KBM-7 (cell line): Measurements from ENCODE around the gene CHCHD3.

Experiments used
- DNase-seq: peaks from one replicate; pipeline ENCODE4 v3.0.0-alpha.2; 2015
- in situ Hi-C: fragments of 300-500 bp; cut with MboI; formaldehyde crosslinking; loops from 2 replicates; pipeline ENCODE4 v1.14.3; 2020; ENCODE audit warnings: low sequenced_read_pairs, low pct_unique_long_range_greater_than_20kb, mixed read lengths

The CHCHD3 gene

DNA sequence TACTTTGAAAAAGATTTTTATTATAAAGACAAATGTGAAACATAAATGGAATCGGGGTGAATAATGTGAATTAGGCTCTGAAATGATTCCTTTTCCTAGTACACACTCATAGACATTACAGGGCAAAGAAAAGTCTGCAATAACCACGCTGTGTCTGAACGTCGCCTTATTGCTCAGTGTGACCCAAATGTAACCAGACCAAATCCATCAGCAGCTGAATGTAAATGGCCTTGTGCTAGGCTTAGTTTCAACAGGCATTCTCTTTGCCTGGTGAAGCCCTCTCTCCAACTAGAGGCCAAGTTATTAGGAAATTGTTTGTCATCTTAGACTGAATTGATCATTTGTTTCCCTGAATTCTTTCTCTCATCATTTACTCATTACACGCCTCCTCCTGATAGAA is 225.5 kb downstream of the CHCHD3 start:
- in situ Hi-C loops = no loop called here
- no peak for DNase-seq

DNA sequence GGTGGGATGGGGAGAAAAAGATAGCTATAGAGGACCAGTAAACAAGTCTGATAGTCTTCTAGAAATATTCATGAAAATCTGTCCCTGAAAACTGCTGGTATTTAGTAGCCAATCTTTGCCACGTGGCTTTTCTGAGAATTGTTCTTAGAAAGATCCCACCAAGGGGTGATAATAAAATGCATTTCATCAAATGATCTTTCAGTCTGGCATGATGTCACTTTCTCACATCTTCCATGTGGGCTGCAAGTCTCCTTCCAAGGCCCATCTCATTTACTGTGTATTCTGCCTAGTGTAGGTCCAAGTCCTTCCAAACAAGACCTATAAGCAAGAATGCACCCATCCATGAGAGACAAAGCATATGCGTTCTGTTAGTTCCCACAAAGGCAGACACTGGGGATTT is 226.0 kb downstream of the CHCHD3 start:
- in situ Hi-C loops = no loop called here
- DNase-seq = no peak

DNA sequence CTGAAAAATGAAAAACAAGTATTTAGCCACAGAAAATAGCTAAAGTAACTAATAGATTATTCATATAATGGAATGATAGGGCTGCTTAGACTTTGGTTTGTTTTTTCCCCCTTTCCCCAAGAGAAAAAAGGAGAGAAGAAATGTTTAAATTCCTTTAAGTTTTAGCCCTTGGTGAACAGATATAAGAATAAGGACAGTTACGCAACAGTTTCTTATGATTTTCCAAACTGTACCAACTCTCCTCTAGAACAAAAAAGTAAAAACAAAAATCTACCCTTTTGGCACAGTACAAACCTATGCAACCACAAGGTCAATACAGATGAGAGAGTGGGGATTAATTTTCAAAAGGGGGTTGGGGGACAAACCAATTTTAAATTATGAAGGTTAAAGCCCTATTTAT is 227.7 kb downstream of the CHCHD3 start:
- in situ Hi-C loops = no loop called here
- no peak for DNase-seq

DNA sequence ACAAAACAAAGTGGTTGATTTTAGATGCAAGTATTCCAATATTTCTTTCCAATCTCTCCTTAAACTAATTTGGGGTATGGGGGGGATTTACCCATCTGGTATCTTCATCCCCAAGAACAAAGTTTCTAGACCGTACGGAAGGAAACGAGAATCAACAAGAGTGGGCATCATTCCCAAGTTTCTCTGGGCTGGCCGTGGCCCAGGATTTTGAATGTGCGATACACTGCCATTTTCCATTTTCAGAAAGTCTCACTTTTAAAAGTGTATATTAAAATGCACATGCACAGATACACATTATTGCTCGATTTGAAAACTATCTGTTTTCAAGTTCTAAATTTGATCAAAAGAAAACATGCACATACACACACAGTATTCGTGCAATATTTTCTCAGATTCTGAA is 234.5 kb downstream of the CHCHD3 start:
- no peak for DNase-seq
- in situ Hi-C loops = no loop called here

DNA sequence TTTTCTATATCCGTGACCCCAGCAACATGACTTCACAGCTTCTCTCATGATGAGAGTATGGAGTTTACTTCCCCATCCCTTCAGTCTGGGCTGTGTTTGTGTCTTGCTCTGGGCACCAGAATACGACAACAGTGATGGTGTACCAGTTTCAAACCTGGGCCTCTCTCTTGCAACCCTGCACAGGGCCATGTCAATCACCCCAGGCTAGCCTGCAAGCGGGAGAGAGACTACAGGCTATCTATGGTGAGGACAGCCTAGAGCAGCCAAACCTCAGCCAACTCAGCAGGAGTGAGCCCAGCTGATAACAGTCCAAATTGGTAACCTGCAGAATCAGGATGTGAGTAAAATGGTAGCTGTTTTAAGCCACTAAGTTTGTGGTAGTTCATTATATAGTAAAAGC is 235.8 kb downstream of the CHCHD3 start:
- in situ Hi-C loops = no loop called here
- DNase-seq = no peak

DNA sequence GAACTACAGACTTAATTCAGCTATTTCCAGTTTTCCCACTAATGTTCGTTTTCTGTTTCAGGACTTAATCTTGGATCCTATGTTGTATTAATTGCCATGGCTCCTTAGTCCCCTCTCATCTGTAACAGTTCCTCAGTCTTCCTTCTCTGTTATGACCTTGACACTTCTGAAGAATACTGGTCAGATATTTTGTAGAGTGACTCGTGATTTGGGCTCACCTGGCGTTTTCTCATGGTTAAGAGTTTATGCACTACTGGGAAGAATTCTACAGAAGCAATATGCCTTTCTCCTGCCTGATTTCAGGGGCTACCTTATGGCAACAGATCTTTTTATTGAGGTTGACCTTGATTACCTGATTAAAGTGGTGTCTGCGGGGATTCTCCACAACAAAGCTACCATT is 239.4 kb downstream of the CHCHD3 start:
- in situ Hi-C loops = no loop called here
- DNase-seq = no peak

DNA sequence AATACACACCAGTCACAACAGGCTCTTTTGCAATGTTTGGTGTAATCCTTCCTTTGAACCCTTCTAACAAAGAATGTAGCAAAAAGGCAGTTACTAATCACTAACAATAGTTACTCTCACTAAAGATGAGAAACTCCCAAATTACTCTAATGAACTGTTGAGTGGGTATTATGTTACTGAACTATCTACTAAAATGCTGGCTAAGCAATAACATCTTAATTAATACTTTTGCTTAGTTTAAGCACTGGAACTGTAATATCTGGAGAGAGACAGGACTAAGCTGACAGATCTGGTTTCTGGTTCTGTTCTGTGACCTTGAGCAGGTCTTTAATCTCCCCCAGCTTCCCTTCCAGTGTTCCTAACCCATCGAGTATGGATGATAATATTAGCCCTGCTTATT is 241.7 kb downstream of the CHCHD3 start:
- in situ Hi-C loops = no loop called here
- DNase-seq = no peak

DNA sequence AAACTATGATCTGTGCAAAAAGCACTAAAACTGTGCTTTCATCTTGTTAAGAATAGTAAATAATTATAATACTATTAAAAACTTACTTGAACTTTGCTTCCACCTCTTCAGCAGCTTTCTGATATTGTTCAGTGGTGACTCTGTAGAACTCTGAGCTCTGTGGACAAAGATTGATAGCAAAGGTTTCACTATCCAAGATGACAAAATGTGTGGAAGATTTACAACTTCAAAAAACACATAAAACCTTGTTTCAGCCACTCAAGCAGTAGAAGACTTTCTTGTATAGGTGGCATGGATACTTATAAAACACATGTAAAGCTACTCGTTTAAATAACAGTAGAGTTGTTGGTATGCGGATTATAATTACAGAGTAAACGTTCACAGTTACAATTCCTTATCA is 243.6 kb downstream of the CHCHD3 start:
- no peak for DNase-seq

DNA sequence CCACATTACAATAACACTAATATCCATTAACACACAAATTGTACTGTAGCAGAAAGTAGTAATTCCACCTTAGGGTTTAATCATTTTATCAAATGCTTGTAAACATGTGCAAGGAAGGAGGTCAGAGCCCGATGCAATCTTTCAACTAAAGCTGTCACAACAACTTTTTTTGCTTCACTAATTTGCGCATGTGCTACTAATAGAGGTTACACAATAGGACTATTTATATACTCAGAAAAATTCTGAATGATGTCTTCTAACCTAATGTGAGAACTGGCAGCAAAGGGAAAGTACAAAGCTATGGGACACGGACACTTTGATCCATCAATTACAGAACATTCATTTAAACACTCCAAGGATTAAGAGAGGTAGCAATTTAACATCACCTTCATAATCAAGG is 244.4 kb downstream of the CHCHD3 start:
- in situ Hi-C loops = no loop called here
- no peak for DNase-seq

More for the DNA sequence above, 243.6 kb downstream of the CHCHD3 start:
- in situ Hi-C loops = no loop called here

DNA sequence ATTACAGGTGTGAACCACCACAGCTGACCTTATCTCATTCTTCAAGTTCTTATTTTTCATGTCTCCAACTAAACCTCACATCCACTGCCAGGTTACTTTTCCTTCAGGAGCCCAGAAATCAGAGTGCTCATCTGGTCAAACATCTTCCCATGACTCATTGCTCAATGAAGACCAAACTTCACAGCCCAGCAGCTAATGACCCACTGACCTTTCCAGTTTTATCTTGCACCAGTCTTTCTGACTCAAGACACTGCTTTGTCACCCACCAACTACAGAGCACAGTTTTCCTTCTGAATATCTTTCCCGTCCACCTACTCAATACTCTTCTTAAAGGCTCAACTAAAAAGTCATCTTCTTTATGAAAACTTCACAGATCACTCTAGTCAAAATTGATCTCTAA is 245.1 kb downstream of the CHCHD3 start:
- in situ Hi-C loops = no loop called here
- no peak for DNase-seq

DNA sequence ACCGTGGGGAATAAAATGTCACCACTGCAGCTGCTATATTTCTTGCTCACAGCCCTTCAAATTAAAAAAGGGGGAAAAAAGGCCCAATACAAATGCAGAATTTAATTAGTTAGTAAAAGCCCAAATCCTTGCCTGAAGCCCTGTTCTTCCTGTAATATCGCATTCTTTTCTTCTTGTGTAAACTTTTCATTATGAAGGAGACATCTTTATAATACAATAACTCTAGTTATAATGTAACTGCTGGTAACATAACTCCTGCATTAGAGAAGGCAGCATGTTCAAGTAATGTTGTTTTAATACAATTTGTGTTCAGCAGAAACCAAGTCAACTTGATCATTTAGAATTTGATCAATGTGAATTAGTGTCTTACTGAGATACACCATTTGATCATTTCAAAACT is 250.9 kb downstream of the CHCHD3 start:
- in situ Hi-C loops = no loop called here

DNA sequence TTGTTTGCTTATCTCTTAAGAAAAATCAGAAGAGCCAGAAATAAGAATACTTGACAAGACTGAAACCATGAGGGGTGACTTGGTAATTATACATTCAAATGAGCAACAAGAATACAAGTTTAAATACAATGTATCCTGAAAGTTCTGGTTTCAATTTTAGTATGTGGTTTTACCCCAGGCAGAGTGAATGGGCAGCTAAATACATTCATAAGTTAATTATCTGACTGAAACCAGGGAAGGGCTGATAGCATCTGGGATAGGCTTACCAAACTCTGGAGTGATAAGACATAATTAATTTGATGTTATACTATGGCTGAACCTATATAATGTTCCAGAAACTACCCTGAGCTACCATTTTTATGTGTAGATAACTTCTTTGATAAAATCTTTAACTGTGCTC is 253.4 kb downstream of the CHCHD3 start:
- DNase-seq = no peak
- in situ Hi-C loops = no loop called here

More for the DNA sequence above, 250.9 kb downstream of the CHCHD3 start:
- DNase-seq = no peak

DNA sequence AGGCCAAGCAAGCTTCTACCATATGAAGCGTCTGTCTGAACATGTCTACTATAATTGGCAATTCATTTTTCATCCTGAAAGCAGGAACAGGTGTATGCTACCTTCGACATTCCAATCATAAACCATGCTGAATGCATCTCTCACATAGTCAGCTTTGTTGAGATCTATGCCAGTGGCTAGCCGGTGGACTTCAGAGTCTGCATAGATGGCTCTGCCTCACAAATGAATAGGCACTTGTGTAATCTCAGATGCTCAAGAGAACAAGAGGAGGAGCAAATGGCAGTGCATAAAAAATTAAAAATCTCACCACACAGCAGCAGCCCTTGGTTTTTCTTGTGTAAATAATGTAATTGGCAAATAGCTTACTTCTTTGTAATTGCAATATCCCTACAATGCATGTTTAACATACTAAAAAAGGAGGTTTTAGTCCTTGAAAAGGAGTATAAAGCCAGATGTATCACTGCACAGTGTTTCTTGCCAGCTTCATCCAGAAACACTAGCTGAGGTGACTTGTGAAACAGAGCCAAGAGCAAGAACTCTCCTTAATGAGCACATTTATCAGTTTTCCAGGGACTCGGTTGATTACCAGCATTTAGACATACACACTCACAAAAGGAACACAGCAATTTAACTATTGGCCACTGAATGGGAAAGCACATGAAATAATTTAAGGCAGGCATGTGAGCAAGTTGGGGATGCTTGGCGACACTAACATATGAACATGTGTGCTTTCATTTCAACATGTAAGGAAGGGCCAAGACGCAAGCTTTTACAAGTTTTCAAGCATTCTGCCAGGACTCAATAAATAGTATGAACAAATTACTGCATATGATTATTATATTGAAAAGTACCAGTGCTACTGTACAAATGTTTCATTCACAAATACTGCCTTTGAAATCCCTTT is 255.7 kb downstream of the CHCHD3 start:
- DNase-seq = no peak

DNA sequence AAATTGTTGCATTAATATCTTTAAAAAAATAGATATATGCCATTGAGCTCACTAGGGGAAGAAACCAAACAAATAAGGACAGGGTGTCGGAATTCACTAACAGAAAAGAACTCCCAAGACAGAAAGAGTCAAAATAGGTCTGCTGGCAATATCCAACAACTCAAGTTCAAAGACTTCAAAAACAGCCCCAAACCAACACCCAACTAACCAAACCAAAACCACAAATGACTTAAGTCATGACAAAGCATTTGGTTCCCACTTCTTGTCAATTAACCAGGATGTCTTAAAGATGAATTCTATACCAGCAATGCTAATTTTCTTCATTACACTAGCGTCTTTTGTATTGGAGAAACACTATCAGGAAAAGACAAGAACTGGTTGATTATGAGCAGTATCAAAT is 256.7 kb downstream of the CHCHD3 start:
- DNase-seq = peak; percentile 4
- in situ Hi-C loops = no loop called here

More for the DNA sequence above, 255.7 kb downstream of the CHCHD3 start:
- in situ Hi-C loops = no loop called here

DNA sequence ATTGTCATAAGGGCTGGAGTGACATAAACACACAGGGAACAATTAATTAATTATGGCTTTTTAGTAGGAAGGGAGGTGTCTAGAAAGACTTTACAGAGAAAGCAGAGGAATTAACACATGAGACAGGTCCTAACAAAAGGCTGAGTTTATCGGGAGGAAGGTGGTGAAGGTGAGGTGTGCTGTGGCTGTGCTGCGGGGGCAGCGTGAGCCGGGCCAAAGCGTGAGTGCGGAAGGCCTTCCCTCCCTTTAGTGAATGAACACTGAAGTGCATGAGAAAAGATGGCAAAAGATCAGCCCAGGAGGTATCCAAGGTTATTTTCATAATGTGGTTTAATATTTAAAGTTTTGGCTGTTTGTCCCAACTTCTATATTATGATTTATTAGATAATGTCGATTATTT is 262.2 kb downstream of the CHCHD3 start:
- in situ Hi-C loops = no loop called here
- no peak for DNase-seq

DNA sequence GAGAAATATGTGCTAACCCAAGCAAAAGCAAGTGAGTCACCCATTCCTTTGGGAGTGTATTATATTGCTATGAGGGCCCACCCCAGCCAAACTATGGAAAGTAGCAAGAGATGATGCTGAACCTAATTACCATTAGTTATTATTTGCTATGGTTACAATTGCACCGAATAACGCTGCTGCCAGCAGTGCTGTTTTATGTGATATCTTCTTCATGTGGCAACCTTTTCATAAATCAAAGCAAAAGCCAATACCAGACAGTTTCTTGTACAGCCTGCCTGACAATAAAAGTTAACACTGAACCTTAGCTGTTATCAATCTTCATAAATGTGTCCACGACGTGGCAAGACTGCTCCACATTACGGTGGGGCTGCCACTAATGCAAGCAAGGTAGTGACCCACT is 263.9 kb downstream of the CHCHD3 start:
- DNase-seq = no peak
- in situ Hi-C loops = no loop called here

DNA sequence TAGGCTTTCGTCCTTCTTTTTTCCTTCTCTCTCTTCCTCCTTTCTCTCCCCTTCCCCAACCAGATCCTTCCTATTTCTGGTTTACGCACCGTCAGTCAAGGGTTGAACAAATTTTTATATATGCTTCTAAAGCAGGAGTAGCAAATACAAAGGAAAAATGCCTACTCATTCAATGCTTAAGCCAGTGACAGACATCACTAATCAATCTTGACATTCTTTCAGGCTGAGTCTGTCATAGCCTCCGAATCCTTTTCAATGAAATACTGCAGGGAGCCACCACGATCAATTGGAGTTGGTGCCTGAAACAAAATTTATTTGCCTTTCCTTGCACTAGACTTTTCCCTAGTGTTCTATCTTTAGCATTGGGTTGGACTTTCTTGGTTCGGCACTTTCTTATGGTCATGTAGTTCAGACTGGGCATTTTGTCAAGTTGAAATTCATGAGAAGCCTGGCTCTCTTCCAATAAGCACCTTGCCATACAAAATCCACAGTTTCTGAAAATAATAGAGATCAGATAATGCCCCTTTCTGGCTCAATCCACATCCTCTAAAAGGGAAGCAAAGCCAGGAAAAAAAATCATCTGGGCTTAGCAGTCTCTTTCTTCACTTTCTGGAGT is 266.1 kb downstream of the CHCHD3 start:
- no peak for DNase-seq

DNA sequence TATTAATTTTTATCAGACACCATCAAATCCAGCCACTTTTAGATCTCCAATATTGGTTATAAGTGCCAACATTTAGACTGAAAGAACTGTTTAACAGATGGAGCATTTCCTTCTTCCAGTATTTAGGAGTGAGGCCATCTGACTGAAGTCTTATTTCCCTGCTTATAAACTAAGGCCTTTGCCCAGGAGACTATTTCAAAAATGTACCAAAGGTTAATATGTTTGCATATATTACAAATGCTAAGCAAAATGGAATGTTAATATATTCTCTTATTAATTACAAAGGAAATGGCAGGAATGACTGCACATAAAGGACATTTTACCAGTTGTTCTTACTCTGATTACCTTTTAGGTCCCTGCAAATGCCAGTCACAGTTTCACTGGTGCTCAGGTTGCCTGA is 266.8 kb downstream of the CHCHD3 start:
- in situ Hi-C loops = no loop called here
- DNase-seq = no peak

More for the DNA sequence above, 266.1 kb downstream of the CHCHD3 start:
- in situ Hi-C loops = no loop called here

DNA sequence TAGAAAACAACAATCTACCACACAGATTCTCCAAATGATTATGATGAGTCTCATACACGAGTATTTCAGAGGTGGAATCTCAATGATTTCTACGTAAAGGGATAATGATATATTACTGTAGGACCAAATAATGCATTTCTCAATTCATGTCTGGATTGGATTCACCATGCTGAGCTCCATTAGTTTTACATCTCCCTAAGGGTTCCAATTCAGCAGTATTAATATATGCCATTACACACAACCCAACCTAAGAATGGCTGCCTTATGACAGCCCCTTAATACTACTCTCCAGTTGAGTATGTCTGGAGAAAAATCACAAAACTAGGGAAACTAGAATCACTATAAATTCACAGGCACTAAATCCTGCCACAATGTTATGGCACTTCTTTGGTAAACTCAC is 271.3 kb downstream of the CHCHD3 start:
- no peak for DNase-seq
- in situ Hi-C loops = no loop called here

DNA sequence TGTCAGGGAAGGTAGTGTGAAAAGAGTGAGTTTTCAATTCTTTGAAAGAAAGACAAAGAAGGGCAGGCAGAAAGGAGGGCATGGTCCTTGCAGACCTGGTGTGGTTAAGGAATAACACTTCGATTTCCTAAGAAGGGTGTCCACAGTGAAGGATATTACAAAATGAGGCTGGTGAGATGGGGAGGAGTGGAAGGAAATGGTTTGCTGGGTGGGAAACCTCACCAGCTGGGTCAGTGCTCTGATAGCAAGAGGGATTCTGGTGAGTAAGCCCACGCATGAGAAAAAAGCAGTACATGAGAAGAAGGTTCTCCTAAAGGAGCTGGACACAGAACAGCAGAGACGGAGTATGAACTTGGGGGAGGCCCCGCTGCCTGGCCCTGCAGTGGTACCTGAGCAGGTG is 275.1 kb downstream of the CHCHD3 start:
- no peak for DNase-seq
- in situ Hi-C loops = no loop called here

DNA sequence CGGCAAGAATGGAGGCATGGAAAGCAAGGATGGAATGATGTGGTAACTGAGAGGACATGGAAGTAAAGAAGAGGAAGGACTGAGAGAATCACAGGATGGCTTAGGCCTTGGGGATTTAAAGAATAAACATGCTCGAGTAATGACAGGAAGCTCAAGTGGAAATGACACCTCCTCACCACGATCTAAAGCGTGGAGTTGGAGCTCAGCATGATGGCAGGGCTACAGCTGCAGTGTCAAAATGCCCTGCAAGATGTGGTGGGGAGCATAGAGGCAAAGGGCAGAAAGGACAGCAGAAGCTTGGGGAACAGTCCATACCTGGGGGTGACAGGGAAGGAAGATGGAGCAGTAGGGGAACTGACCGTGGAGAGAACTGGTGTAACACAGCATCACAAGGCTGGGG is 276.1 kb downstream of the CHCHD3 start:
- DNase-seq = no peak
- in situ Hi-C loops = no loop called here
